OCI-LY7 (cell line): ENCODE measurements around the gene ETV5. TPM values are rescaled to one million over a fixed set of nuclear protein-coding genes. Genes with fewer than 3 reads are reported as not detected.

Experiments
- BruUV-seq: library from RNA; stranded (reverse); fragments of 400-500 nt; replicated peaks from 2 replicates; lab custom pipeline; 2021; lab: Mats Ljungman, UMichigan
- CTCF ChIA-PET: fragments of 300-600 bp; sonication (Branson Sonifier 250); formaldehyde crosslinking; loops from one replicate; lab custom pipeline; 2022; ENCODE audit warnings: antibody characterized with exemption; ENCODE audit not compliant: unreplicated experiment; lab: Charles Lee
- POLR2A ChIA-PET: fragments of 300-600 bp; sonication (Branson Sonifier 250); formaldehyde crosslinking; loops from one replicate; lab custom pipeline; 2022; ENCODE audit warnings: antibody characterized with exemption; lab: Charles Lee
- DNase-seq: peaks from one replicate; pipeline ENCODE4 v3.0.0-alpha.2; 2015; ENCODE audit warnings: low spot score
- H2AFZ ChIP-seq: fragments of 200-600 bp; sonication (generic), shearing (Covaris generic); 2 replicates; pipeline ENCODE4 v1.6.1; 2014; ENCODE audit warnings: mild to moderate bottlenecking, antibody characterized with exemption, low read length, moderate library complexity
- H3K27ac ChIP-seq: fragments of 200-600 bp; sonication (generic); 2 replicates; pipeline ENCODE4 v1.5.1; 2014; ENCODE audit warnings: mixed run types, low read depth, mild to moderate bottlenecking, moderate library complexity, low read length, inconsistent platforms; ENCODE audit not compliant: poor library complexity, severe bottlenecking
- H3K36me3 ChIP-seq: fragments of 200-600 bp; sonication (generic); 2 replicates; pipeline ENCODE4 v1.6.1; 2014; ENCODE audit warnings: mild to moderate bottlenecking, antibody characterized with exemption, low read length, moderate library complexity, mixed read lengths; ENCODE audit not compliant: insufficient read depth
- H3K4me1 ChIP-seq: fragments of 200-600 bp; sonication (generic); 2 replicates; pipeline ENCODE4 v1.5.1; 2014; ENCODE audit warnings: mild to moderate bottlenecking, low read length; ENCODE audit not compliant: insufficient read depth, poor library complexity, severe bottlenecking
- H3K4me2 ChIP-seq: fragments of 200-600 bp; sonication (generic); 2 replicates; pipeline ENCODE4 v1.6.1; 2014; ENCODE audit warnings: mild to moderate bottlenecking, low read length
- H3K4me3 ChIP-seq: fragments of 200-600 bp; sonication (generic); 2 replicates; pipeline ENCODE4 v1.5.1; 2014; ENCODE audit warnings: mild to moderate bottlenecking, low read depth, low read length; ENCODE audit not compliant: poor library complexity, severe bottlenecking
- H3K79me2 ChIP-seq: fragments of 200-600 bp; sonication (generic); 2 replicates; pipeline ENCODE4 v1.6.1; 2016; ENCODE audit warnings: low read depth, mild to moderate bottlenecking, low read length, moderate library complexity, mixed read lengths; ENCODE audit not compliant: insufficient read depth
- H3K9me2 ChIP-seq: fragments of 200-600 bp; sonication (generic); 2 replicates; pipeline ENCODE4 v1.6.1; 2016; ENCODE audit warnings: mild to moderate bottlenecking, low read length, mixed read lengths; ENCODE audit not compliant: insufficient read depth
- H3K9me3 ChIP-seq: fragments of 200-600 bp; sonication (generic); 2 replicates; pipeline ENCODE4 v1.6.1; 2014; ENCODE audit warnings: mild to moderate bottlenecking, mixed run types, low read length, mixed read lengths
- H4K20me1 ChIP-seq: fragments of 200-600 bp; sonication (generic); 2 replicates; pipeline ENCODE4 v1.6.1; 2014; ENCODE audit warnings: mild to moderate bottlenecking, antibody characterized with exemption, low read length, moderate library complexity, mixed read lengths; ENCODE audit not compliant: insufficient read depth
- CTCF ChIP-seq: fragments of 200-600 bp; sonication (generic); conservative IDR thresholded peaks from 2 replicates; pipeline ENCODE4 v1.5.1; 2014; ENCODE audit warnings: mild to moderate bottlenecking, antibody characterized with exemption, low read length, moderate library complexity, mixed read lengths
- EZH2phosphoT487 ChIP-seq: fragments of 200-600 bp; sonication (generic); IDR thresholded peaks from 2 replicates; pipeline ENCODE4 v1.6.1; 2018; ENCODE audit warnings: low read depth, borderline replicate concordance, mild to moderate bottlenecking, mixed run types, antibody characterized with exemption, low read length, moderate library complexity, mixed read lengths
- intact Hi-C: fragments of 100-400 bp; cut with micrococcal nuclease; formaldehyde crosslinking; loops from one replicate; pipeline ENCODE4 v1.10.0; 2022; ENCODE audit not compliant: unreplicated experiment
- total RNA-seq, 2 experiments: library from RNA; depleted of rRNA in 1 of 2; stranded (reverse); fragments of >200 nt in 1 of 2; shearing (Covaris generic) in 1 of 2; gene quantifications; 2 replicates each; pipeline ENCODE4 v1.2.3, GENCODE V29; 2014 to 2022

The ETV5 gene
- total RNA-seq, 2 experiments from 2014 or later: 0.85 to 1.1 TPM

DNA sequence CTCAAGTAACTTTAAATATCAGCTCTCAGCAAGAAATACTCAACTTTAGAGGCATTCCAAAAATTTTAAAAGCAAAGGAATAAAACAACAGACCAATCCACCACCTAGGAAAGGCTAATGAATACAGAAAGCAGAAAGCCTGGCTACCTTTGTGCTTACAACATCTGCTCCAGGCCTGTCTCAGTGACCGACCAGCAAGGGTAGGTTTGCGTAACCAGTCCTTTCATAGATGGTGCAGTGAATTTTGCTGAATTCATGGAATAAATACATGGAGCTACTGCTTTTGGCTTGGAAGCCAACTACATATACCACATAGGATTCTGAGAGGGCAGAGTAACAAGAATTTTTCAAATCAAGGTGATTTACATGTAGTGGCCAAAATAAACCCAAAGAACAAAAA lies 27.2 kb downstream of the ETV5 start:
- H3K9me3 ChIP-seq: no peaks in the 10 kb centered on the region
- ChIA-PET CTCF (interaction anchor here (0.6 kb wide), 1 partner anchor 1615 kb away, joined by 3 read pairs; no protein-coding TSS in a partner anchor), POLR2A (interaction anchor here (0.6 to 0.7 kb wide), 3 partner anchors 184 to 1439 kb away, joined by 3 to 4 read pairs (median 3); no protein-coding TSS in a partner anchor)
- H3K79me2 ChIP-seq: no peaks in the 10 kb centered on the region
- no TSS peak for BruUV-seq
- no peak overlapping the region for H2AFZ ChIP-seq
- intact Hi-C loops: no loop called here
- no peak overlapping the region for H3K4me2 ChIP-seq
- no peak overlapping the region for H3K27ac ChIP-seq
- no peaks in the 10 kb centered on the region for H3K4me1 ChIP-seq
- no peak for TF ChIP-seq CTCF
- TF ChIP-seq EZH2phosphoT487: no peak
- no peak overlapping the region for H3K4me3 ChIP-seq
- H4K20me1 ChIP-seq: no peaks in the 10 kb centered on the region
- no peaks in the 10 kb centered on the region for H3K9me2 ChIP-seq
- DNase-seq: no peak
- no peaks in the 10 kb centered on the region for H3K36me3 ChIP-seq

DNA sequence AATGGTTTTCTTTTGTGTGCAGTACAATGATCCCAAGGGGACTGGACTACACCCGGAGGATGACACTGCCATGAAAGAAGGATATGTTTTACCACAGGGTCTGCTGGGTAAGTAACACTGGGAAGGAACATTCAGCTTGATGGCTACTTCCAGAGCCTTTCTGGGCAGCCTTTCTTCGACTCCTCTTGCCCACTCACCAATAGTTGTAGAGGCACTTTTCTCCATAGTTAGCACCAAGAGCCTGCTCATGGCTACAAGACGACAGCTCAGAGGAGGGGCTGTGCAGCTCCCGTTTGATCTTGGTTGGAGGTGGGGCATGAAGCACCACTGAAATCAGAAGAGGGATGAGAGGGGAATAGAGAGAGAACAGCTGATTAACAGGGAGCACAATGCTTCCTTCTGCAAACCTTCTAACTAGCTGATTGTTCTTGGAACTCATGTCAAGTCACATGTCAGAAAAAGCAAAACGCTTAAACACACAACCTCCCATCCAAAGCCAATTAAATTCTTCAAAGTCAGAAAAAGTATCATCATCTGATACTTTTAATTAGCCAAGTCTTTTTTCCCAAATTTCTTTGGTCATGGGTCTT lies 27.9 kb downstream of the ETV5 start:
- intact Hi-C loops: no loop called here
- Histone ChIP-seq H3K4me2 (no peak overlapping the region), H3K4me3 (no peak overlapping the region), H4K20me1 (no peaks in the 10 kb centered on the region), H3K27ac (no peak overlapping the region), H3K79me2 (no peaks in the 10 kb centered on the region), H3K4me1 (no peaks in the 10 kb centered on the region), H2AFZ (no peak overlapping the region), H3K36me3 (no peaks in the 10 kb centered on the region), H3K9me2 (no peaks in the 10 kb centered on the region), H3K9me3 (no peaks in the 10 kb centered on the region)
- CTCF ChIA-PET: no interaction called here
- POLR2A ChIA-PET: interaction anchor here (0.7 to 1.1 kb wide), 2 partner anchors 21 to 1780 kb away, joined by 3 read pairs; no protein-coding TSS in a partner anchor
- BruUV-seq: no TSS peak
- no peak for TF ChIP-seq EZH2phosphoT487
- no peak for TF ChIP-seq CTCF
- DNase-seq: no peak

DNA sequence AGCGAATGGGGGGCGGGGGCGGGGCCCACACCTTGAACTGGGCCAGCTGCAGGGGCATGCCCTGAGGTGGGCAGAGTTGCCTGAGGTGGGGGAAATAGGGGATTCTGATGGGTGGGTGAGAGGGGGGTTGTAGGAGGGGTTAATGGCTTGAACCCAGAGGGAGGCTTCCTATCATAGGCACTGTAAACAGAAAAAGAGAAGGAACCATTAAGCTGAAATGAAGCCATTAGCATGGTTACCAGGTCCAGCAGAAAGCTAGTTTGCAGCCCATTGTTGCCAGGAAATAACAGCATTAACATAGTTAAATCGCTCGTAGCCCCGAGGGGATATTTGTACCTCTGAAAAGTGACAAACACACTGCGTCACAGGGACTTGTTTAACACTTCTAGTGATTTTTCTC lies 29.0 kb downstream of the ETV5 start:
- Histone ChIP-seq H3K79me2 (no peaks in the 10 kb centered on the region), H4K20me1 (no peaks in the 10 kb centered on the region), H3K4me3 (no peak overlapping the region), H3K4me2 (no peak overlapping the region), H3K4me1 (no peaks in the 10 kb centered on the region), H3K36me3 (no peaks in the 10 kb centered on the region), H3K9me2 (no peaks in the 10 kb centered on the region), H3K9me3 (no peaks in the 10 kb centered on the region), H2AFZ (no peak overlapping the region), H3K27ac (no peak overlapping the region)
- no peak for DNase-seq
- no TSS peak for BruUV-seq
- intact Hi-C loops: no loop called here
- TF ChIP-seq CTCF: no peak
- no peak for TF ChIP-seq EZH2phosphoT487
- ChIA-PET CTCF (no interaction called here), POLR2A (interaction anchor here (1.0 to 1.1 kb wide), 2 partner anchors 11 to 22 kb away, joined by 3 to 4 read pairs; no protein-coding TSS in a partner anchor)
